ENCODE results near the gene STK11IP.

- TF ChIP-seq SUZ12 (IDR thresholded peaks at IDR 0.05; ENCODE audit: extremely low read depth, insufficient read depth, insufficient read length) (no peak), YY1 (IDR thresholded peaks at IDR 0.05; ENCODE audit: insufficient read depth, insufficient read length) (no peak), ZNF274 (IDR thresholded peaks at IDR 0.05; ENCODE audit: low read depth, low read length) (no peak)
These were observed 21.6 kb downstream of the STK11IP start for GRCh38 chr2:219619235-219619634.

Measured in NT2/D1 (cell line).